Retina (tissue), 1 donor: Measurements from ENCODE around the gene CRIP1.

Source experiments
- DNase-seq: peaks from one replicate; pipeline ENCODE4 v3.0.0-alpha.2; 2016

The CRIP1 gene

GRCh38 chr14:105471297-105471821 lies 15.3 kb upstream of the CRIP1 start:
- DNase-seq: peak; percentile 71

- no peak for DNase-seq
Observed at GRCh38 chr14:105471823-105472485, 14.7 kb upstream of the CRIP1 start.

- DNase-seq: no peak
Observed at GRCh38 chr14:105472486-105472991, 14.1 kb upstream of the CRIP1 start.

GRCh38 chr14:105473033-105473676 lies 13.5 kb upstream of the CRIP1 start:
- DNase-seq: no peak

GRCh38 chr14:105473677-105474482 lies 12.8 kb upstream of the CRIP1 start:
- DNase-seq: peak; percentile 94

- peak; percentile 56 for DNase-seq
Observed at GRCh38 chr14:105474483-105475268, 12.0 kb upstream of the CRIP1 start, which contains the start of gene CRIP2. CRIP2 (plus strand) TSS chr14:105474821; CDS start chr14:105474863, 42 bp downstream.

- peak; percentile 66 for DNase-seq
Observed at GRCh38 chr14:105475269-105476096, 11.2 kb upstream of the CRIP1 start.

GRCh38 chr14:105476097-105476830 lies 10.4 kb upstream of the CRIP1 start:
- peak; percentile 69 for DNase-seq

- no peak for DNase-seq
Observed at GRCh38 chr14:105476831-105477659, 9.6 kb upstream of the CRIP1 start.

GRCh38 chr14:105477660-105478397 lies 8.9 kb upstream of the CRIP1 start:
- no peak for DNase-seq

- DNase-seq: no peak
Observed at GRCh38 chr14:105478398-105479251, 8.1 kb upstream of the CRIP1 start.

- peak; percentile 51 for DNase-seq
Observed at GRCh38 chr14:105479431-105480158, 7.1 kb upstream of the CRIP1 start.

- no peak for DNase-seq
Observed at GRCh38 chr14:105480199-105480746, 6.4 kb upstream of the CRIP1 start.

GRCh38 chr14:105480807-105481801 lies 5.6 kb upstream of the CRIP1 start:
- peak; percentile 98 for DNase-seq

GRCh38 chr14:105481886-105482457 lies 4.7 kb upstream of the CRIP1 start:
- DNase-seq: peak; percentile 90
